GM12878 (cell line): ENCODE data around the gene DRD1. TPM values are rescaled to one million over a fixed set of nuclear protein-coding genes. Genes with fewer than 3 reads are reported as not detected.

ENCODE experiments used
- ATAC-seq: fragments of 200-7000 bp; cut with Tn5 transposase; 3 replicates; pipeline ENCODE4 v1.9.1; 2020; ENCODE audit warnings: mild to moderate bottlenecking, moderate library complexity
- BruUV-seq: library from RNA; stranded (reverse); fragments of 400-500 nt; replicated peaks from 2 replicates; lab custom pipeline; 2021; lab: Mats Ljungman, UMichigan
- CTCF ChIA-PET: fragments of 300-600 bp; sonication (Branson Sonifier 250); formaldehyde crosslinking; extraction: SDS; loops from one replicate; lab custom pipeline; 2021; ENCODE audit warnings: inconsistent platforms; lab: Yijun Ruan, JAX
- POLR2A ChIA-PET: fragments of 350-600 bp; formaldehyde crosslinking; extraction: SDS; loops from one replicate; lab custom pipeline; 2021; ENCODE audit warnings: inconsistent platforms; lab: Charles Lee
- RAD21 ChIA-PET: fragments of 300-600 bp; sonication (Branson Sonifier 250); formaldehyde crosslinking; loops from one replicate; lab custom pipeline; 2023; ENCODE audit warnings: antibody characterized with exemption; ENCODE audit not compliant: unreplicated experiment; lab: Charles Lee
- SMC1A ChIA-PET: fragments of 300-600 bp; sonication (Branson Sonifier 250); formaldehyde crosslinking; loops from one replicate; lab custom pipeline; 2023; ENCODE audit not compliant: unreplicated experiment, uncharacterized antibody; lab: Charles Lee
- DNase-seq: peaks from one replicate; pipeline ENCODE4 v3.0.0-alpha.2; 2011; ENCODE audit warnings: low read depth, low spot score
- FAIRE-seq: peaks from 3 replicates; lab custom pipeline; 2011; peaks lifted over from hg19 to GRCh38; lab: Jason Lieb, UNC
- H2AFZ ChIP-seq: 2 replicates; pipeline ENCODE4 v1.6.0; 2011; ENCODE audit warnings: low read depth, low read length, control low read depth; ENCODE audit not compliant: control insufficient read depth
- H3K27ac ChIP-seq: 2 replicates; pipeline ENCODE4 v1.5.1; 2011; ENCODE audit warnings: control low read depth; ENCODE audit not compliant: control insufficient read depth, insufficient read depth
- H3K27me3 ChIP-seq, 2 experiments: replicated peaks in 1 of 2; 2 replicates each; pipeline versions ENCODE4 v1.6.0 to v1.6.1; 2011; ENCODE audit warnings: low read length in 1 of 2; ENCODE audit not compliant: control insufficient read depth in 2 of 2, insufficient read depth in 2 of 2
- H3K36me3 ChIP-seq, 2 experiments: 2 replicates each; pipeline ENCODE4 v1.5.1; 2011; ENCODE audit warnings: low read length in 1 of 2; ENCODE audit not compliant: control insufficient read depth in 2 of 2, insufficient read depth in 2 of 2
- H3K4me1 ChIP-seq: 2 replicates; pipeline ENCODE4 v1.6.1; 2011; ENCODE audit warnings: mild to moderate bottlenecking, low read length, moderate library complexity, mixed read lengths; ENCODE audit not compliant: control insufficient read depth, insufficient read depth
- H3K4me2 ChIP-seq: 2 replicates; pipeline ENCODE4 v1.6.0; 2011; ENCODE audit warnings: control low read depth; ENCODE audit not compliant: control insufficient read depth, insufficient read depth
- H3K4me3 ChIP-seq: fragments of 200-600 bp; sonication (generic); 2 replicates; pipeline ENCODE4 v1.5.1; 2016
- H3K79me2 ChIP-seq: 2 replicates; pipeline ENCODE4 v1.6.0; 2011; ENCODE audit warnings: low read length; ENCODE audit not compliant: control insufficient read depth, insufficient read depth
- H3K9ac ChIP-seq: 2 replicates; pipeline ENCODE4 v1.8.0; 2011; ENCODE audit warnings: low read length, control low read depth, mixed read lengths; ENCODE audit not compliant: control insufficient read depth, insufficient read depth
- H3K9me3 ChIP-seq: replicated peaks from 3 replicates; pipeline ENCODE4 v1.5.1; 2011; ENCODE audit warnings: mild to moderate bottlenecking, low read length; ENCODE audit not compliant: control insufficient read depth, insufficient read depth
- H4K20me1 ChIP-seq: 2 replicates; pipeline ENCODE4 v1.6.0; 2011; ENCODE audit not compliant: control insufficient read depth, insufficient read depth
- CEBPB ChIP-seq, 2 experiments: fragments of 150-350 bp in 1 of 2; IDR thresholded peaks; 2 replicates each; pipeline ENCODE4 v1.6.1; 2012 to 2014; ENCODE audit warnings: low read depth in 2 of 2, low read length in 2 of 2, borderline replicate concordance in 1 of 2, inconsistent platforms in 1 of 2
- EED ChIP-seq: sonication (generic); IDR thresholded peaks from 2 replicates; pipeline ENCODE4 v1.6.1; 2016; ENCODE audit warnings: antibody characterized with exemption, low read depth
- IRF3 ChIP-seq: fragments of 450-650 bp; IDR thresholded peaks from 2 replicates; pipeline ENCODE4 v1.6.1; 2014; ENCODE audit warnings: mild to moderate bottlenecking
- POLR2AphosphoS2 ChIP-seq: IDR thresholded peaks from 2 replicates; pipeline ENCODE4 v1.6.1; 2011; ENCODE audit warnings: low read depth, mild to moderate bottlenecking, low read length, improper control_type of control experiment, moderate library complexity
- WGBS: methylation state at CpG from one replicate; pipeline ENCODE4 v1.1.6; 2016; ENCODE audit warnings: low lambda C conversion rate; ENCODE audit not compliant: insufficient replicate concordance, insufficient coverage; ENCODE audit errors: missing lambda C conversion rate; 5-methylcytosine and 5-hydroxymethylcytosine counted together
- in situ Hi-C: fragments of 300-500 bp; cut with MboI; formaldehyde crosslinking; loops from 9 replicates; pipeline ENCODE4 v1.14.3; 2018; ENCODE audit warnings: mixed read lengths
- intact Hi-C: fragments of 100-400 bp; cut with micrococcal nuclease; formaldehyde crosslinking; loops from one replicate; pipeline ENCODE4 v1.14.2; 2022; ENCODE audit not compliant: unreplicated experiment
- polyA plus RNA-seq, 11 experiments: library from polyadenylated mRNA; depleted of rRNA in 4 of 11; unstranded in 6 of 11; stranded (reverse) in 5 of 11; fragments of >200 nt; fragmentation: Nextera tagmentation in 4 of 11; fragmentation: Illumina TruSeq in 1 of 11; extraction: Ambion mirVana in 4 of 11; extraction: Trizol in 1 of 11; gene quantifications; 1 replicate in 1 of 11; 2 replicates in 10 of 11; pipeline versions ENCODE4 v1.2.1 to v1.2.3, GENCODE V29; 2011 to 2016; ENCODE audit warnings: inconsistent platforms in 2 of 11, missing spikeins in 2 of 11, low read depth in 1 of 11
- total RNA-seq, 4 experiments: library from RNA; depleted of rRNA in 3 of 4; stranded (reverse); fragments of >200 nt in 3 of 4; fragmentation: Illumina TruSeq in 1 of 4; extraction: Trizol in 1 of 4; gene quantifications; 2 replicates each; pipeline versions ENCODE4 v1.2.1 to v1.2.3, GENCODE V29; 2013 to 2021

The DRD1 gene
- total and polyA plus RNA-seq, 10 of the 15 experiments (the other 5 are each of a cell fraction or from before 2014, with no cell fraction given) = not detected

GRCh38 chr5:175483337-175483736 lies 39.4 kb upstream of the DRD1 start:
- ChIA-PET CTCF (interaction anchor here (1.9 kb wide), 1 partner anchor 19 kb away, joined by 5 read pairs; no protein-coding TSS in a partner anchor), POLR2A (interaction anchor here (1.0 kb wide), 1 partner anchor 17 kb away, joined by 3 read pairs; no protein-coding TSS in a partner anchor), RAD21 (no interaction called here), SMC1A (no interaction called here)
- intact Hi-C loops (no loop called here), in situ Hi-C loops (no loop called here)
- ATAC-seq (no peak), FAIRE-seq (no peak), DNase-seq (no peak)
- Histone ChIP-seq H3K27me3 (no peaks in the 10 kb centered on the region), H3K79me2 (peaks cover 86% of the 10 kb centered on the region), H3K4me3 (no peak overlapping the region), H3K4me2 (no peak overlapping the region), H4K20me1 (peaks cover 10% of the 10 kb centered on the region), H2AFZ (no peak overlapping the region), H3K36me3 (peaks cover 0 to 13% of the 10 kb centered on the region in 2 experiments; a peak in 3 of 4 replicates), H3K9me3 (no peaks in the 10 kb centered on the region), H3K27ac (no peak overlapping the region), H3K4me1 (no peaks in the 10 kb centered on the region)
- no TSS peak for BruUV-seq
- no peak for TF ChIP-seq POLR2AphosphoS2
- TF ChIP-seq EED = no peak
- TF ChIP-seq IRF3 = no peak
- no peak for TF ChIP-seq CEBPB (IDR thresholded peaks at IDR 0.05; ENCODE audit: borderline replicate concordance in 1 of 2, low read depth in 2 of 2, low read length in 2 of 2)
- TF ChIP-seq, all 136 proteins: peak for 0
- 92% methylated on average over 8 of the region's 8 CpGs for WGBS
- no peak overlapping the region for H3K9ac ChIP-seq
